GM13977 (cell line): Measurements from ENCODE around the gene GNA12.

Experiments used
- DNase-seq: peaks from one replicate; pipeline ENCODE4 v3.0.0; 2012; ENCODE audit warnings: low spot score
- in situ Hi-C: fragments of 300-500 bp; cut with MboI; formaldehyde crosslinking; loops from one replicate; pipeline ENCODE4 v1.12.0; 2022; ENCODE audit warnings: low sequenced_read_pairs, low pct_unique_long_range_greater_than_20kb, mixed read lengths, inconsistent platforms; ENCODE audit not compliant: unreplicated experiment
- TF ChIP-seq, protein P1 (sequence below): IDR thresholded peaks from 2 replicates; pipeline ENCODE4 v1.5.1; 2012; ENCODE audit warnings: mild to moderate bottlenecking, control low read depth; ENCODE audit not compliant: insufficient read depth; ENCODE audit errors: extremely low read depth, missing control alignments

The GNA12 gene

DNA sequence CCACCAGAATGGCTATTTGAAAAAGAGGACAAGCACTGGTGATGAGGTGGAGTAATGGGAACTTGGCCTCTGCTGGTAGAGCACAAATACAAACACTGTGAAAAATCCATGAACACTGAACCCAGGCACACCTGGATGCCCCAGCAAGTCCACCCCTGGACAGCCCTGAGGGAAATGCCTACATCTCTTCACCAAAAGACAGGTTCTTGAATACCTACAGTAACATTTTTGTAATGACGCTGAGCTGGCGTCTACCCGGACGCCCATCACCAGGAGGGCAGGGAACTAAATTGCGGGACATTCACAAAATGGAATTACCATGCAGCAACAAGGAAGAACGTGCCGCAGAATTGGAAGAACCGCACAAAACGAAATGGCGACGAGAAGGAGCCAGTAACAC, 70.5 kb downstream of the GNA12 start:
- in situ Hi-C loops: no loop called here
- DNase-seq: no peak
- TF ChIP-seq, protein P1, sequence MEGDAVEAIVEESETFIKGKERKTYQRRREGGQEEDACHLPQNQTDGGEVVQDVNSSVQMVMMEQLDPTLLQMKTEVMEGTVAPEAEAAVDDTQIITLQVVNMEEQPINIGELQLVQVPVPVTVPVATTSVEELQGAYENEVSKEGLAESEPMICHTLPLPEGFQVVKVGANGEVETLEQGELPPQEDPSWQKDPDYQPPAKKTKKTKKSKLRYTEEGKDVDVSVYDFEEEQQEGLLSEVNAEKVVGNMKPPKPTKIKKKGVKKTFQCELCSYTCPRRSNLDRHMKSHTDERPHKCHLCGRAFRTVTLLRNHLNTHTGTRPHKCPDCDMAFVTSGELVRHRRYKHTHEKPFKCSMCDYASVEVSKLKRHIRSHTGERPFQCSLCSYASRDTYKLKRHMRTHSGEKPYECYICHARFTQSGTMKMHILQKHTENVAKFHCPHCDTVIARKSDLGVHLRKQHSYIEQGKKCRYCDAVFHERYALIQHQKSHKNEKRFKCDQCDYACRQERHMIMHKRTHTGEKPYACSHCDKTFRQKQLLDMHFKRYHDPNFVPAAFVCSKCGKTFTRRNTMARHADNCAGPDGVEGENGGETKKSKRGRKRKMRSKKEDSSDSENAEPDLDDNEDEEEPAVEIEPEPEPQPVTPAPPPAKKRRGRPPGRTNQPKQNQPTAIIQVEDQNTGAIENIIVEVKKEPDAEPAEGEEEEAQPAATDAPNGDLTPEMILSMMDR: no peak

- no peak for DNase-seq
- TF ChIP-seq, protein P1: no peak
- in situ Hi-C loops: no loop called here
Measured at GRCh38 chr7:2771274-2771731, 72.8 kb downstream of the GNA12 start.

- in situ Hi-C loops: no loop called here
- TF ChIP-seq, protein P1: no peak
- DNase-seq: no peak
Measured at GRCh38 chr7:2764621-2765020, 79.5 kb downstream of the GNA12 start.

- TF ChIP-seq, protein P1: no peak
Measured at GRCh38 chr7:2763597-2763996, 80.5 kb downstream of the GNA12 start.

GRCh38 chr7:2761801-2762497, 82.2 kb downstream of the GNA12 start:
- TF ChIP-seq, protein P1: no peak
- no peak for DNase-seq
- in situ Hi-C loops: no loop called here

More at GRCh38 chr7:2763597-2763996, 80.5 kb downstream of the GNA12 start:
- DNase-seq: no peak
- in situ Hi-C loops: no loop called here

- TF ChIP-seq, protein P1: no peak
- DNase-seq: no peak
- in situ Hi-C loops: no loop called here
Measured at GRCh38 chr7:2761131-2761624, 82.9 kb downstream of the GNA12 start.
